ENCODE data around the gene USP54.

USP54 gene

DNA sequence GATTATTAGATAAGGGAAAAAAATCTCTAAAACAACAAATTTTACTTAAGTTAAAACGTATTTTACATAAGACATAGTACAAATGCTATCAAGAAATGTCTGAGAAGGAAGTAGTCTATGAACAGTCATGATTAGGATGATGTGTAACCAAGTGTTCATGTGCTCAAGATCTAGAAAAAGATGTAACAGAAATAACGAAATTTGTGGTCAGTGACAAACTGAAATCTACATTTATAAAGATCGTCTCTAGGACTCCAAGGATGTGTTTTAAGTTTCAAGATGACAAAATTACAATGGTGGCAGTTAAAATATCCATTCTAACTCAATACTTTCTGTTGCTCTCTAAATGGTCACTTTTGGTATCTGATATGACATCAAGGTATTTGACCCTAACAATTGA, 112.5 kb downstream of the USP54 start:
- no peaks in the 10 kb centered on the region for H3K9me2 ChIP-seq (replicated peaks; ENCODE audit: low read depth, low read length)
- H2AFZ ChIP-seq (ENCODE audit: low read length), result no peak overlapping the region
- peaks cover 11% of the 10 kb centered on the region for H3K4me1 ChIP-seq (ENCODE audit: insufficient read depth, low read length, poor library complexity, severe bottlenecking)
- no peaks in the 10 kb centered on the region for H3K79me2 ChIP-seq (ENCODE audit: insufficient read depth, low read length)
- no peaks in the 10 kb centered on the region for H3F3A ChIP-seq (ENCODE audit: low read depth)
- no peak overlapping the region for H3K4me2 ChIP-seq (ENCODE audit: low read depth, low read length, poor library complexity, severe bottlenecking)
- TF ChIP-seq, protein P1, sequence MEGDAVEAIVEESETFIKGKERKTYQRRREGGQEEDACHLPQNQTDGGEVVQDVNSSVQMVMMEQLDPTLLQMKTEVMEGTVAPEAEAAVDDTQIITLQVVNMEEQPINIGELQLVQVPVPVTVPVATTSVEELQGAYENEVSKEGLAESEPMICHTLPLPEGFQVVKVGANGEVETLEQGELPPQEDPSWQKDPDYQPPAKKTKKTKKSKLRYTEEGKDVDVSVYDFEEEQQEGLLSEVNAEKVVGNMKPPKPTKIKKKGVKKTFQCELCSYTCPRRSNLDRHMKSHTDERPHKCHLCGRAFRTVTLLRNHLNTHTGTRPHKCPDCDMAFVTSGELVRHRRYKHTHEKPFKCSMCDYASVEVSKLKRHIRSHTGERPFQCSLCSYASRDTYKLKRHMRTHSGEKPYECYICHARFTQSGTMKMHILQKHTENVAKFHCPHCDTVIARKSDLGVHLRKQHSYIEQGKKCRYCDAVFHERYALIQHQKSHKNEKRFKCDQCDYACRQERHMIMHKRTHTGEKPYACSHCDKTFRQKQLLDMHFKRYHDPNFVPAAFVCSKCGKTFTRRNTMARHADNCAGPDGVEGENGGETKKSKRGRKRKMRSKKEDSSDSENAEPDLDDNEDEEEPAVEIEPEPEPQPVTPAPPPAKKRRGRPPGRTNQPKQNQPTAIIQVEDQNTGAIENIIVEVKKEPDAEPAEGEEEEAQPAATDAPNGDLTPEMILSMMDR (conservative IDR thresholded peaks at IDR 0.05; ENCODE audit: low read length), result no peak
- no peak for TF ChIP-seq EZH2phosphoT487 (IDR thresholded peaks at IDR 0.05; ENCODE audit: borderline replicate concordance)
- no peaks in the 10 kb centered on the region for H3K9me3 ChIP-seq (ENCODE audit: insufficient read depth, low read depth, low read length)
- H4K20me1 ChIP-seq (ENCODE audit: insufficient read depth, low read length, poor library complexity, severe bottlenecking), result no peaks in the 10 kb centered on the region
- no peak overlapping the region for H3K9ac ChIP-seq (ENCODE audit: low read depth, low read length, poor library complexity, severe bottlenecking)
- no peaks in the 10 kb centered on the region for H3K27me3 ChIP-seq (ENCODE audit: insufficient read depth, low read length, poor library complexity, severe bottlenecking)
- H3K4me3 ChIP-seq (ENCODE audit: low read length, poor library complexity, severe bottlenecking), result no peak overlapping the region
- peaks cover 33% of the 10 kb centered on the region; the same call in 1 of the 2 replicates for H3K36me3 ChIP-seq (ENCODE audit: insufficient read depth, low read length)

DNA sequence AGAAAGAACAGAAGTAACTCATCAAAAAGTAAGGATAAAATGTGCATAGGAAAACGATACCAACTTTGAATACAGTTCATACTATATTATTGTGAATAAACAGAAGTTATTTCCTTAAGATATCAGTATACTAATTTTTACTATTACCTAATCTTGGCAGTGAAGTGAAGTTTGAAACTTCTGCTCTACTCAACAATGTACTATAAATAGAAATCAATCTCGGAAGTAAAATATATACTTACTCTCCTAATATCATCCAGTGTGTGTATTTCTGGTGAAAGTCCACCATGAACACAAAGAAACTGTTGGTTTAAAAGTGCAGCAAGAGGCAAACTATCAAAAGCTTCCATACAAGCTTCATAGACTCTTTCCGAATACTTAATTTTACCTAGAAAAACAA, 119.9 kb downstream of the USP54 start:
- no peaks in the 10 kb centered on the region for H3K9me3 ChIP-seq (ENCODE audit: insufficient read depth, low read depth, low read length)
- no peaks in the 10 kb centered on the region for H4K20me1 ChIP-seq (ENCODE audit: insufficient read depth, low read length, poor library complexity, severe bottlenecking)
- H3K36me3 ChIP-seq (ENCODE audit: insufficient read depth, low read length), result peaks cover 56% of the 10 kb centered on the region; the same call in 1 of the 2 replicates
- H2AFZ ChIP-seq (ENCODE audit: low read length), result no peak overlapping the region
- TF ChIP-seq, protein P1 (conservative IDR thresholded peaks at IDR 0.05; ENCODE audit: low read length), result no peak
- no peak for TF ChIP-seq EZH2phosphoT487 (IDR thresholded peaks at IDR 0.05; ENCODE audit: borderline replicate concordance)
- no peaks in the 10 kb centered on the region for H3K9me2 ChIP-seq (replicated peaks; ENCODE audit: low read depth, low read length)
- no peaks in the 10 kb centered on the region for H3F3A ChIP-seq (ENCODE audit: low read depth)
- H3K27me3 ChIP-seq (ENCODE audit: insufficient read depth, low read length, poor library complexity, severe bottlenecking), result no peaks in the 10 kb centered on the region
- no peak overlapping the region for H3K4me3 ChIP-seq (ENCODE audit: low read length, poor library complexity, severe bottlenecking)
- no peaks in the 10 kb centered on the region for H3K4me1 ChIP-seq (ENCODE audit: insufficient read depth, low read length, poor library complexity, severe bottlenecking)
- H3K79me2 ChIP-seq (ENCODE audit: insufficient read depth, low read length), result no peaks in the 10 kb centered on the region
- no peak overlapping the region for H3K9ac ChIP-seq (ENCODE audit: low read depth, low read length, poor library complexity, severe bottlenecking)
- H3K4me2 ChIP-seq (ENCODE audit: low read depth, low read length, poor library complexity, severe bottlenecking), result no peak overlapping the region

DNA sequence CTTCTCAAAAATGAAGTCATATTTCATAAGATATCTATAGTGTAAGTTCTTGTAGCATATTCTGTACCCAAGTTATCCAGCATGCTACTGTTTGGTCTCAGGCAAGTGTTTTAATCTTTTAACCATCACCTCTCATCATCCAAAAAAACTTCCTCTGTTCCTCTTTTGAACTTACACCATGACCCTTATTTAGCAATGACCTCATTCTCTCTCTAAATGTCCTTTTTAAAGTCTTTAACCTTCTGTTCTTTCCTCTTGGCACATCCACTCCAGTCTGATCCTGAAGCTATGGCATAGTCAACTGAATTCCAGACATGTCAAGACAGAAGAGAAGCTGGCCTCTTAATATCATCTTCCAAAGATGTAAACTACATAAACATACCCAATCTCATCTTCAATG, 121.6 kb downstream of the USP54 start:
- H3K9me2 ChIP-seq (replicated peaks; ENCODE audit: low read depth, low read length), result no peaks in the 10 kb centered on the region
- no peaks in the 10 kb centered on the region for H3K79me2 ChIP-seq (ENCODE audit: insufficient read depth, low read length)
- H3K27me3 ChIP-seq (ENCODE audit: insufficient read depth, low read length, poor library complexity, severe bottlenecking), result no peaks in the 10 kb centered on the region
- H4K20me1 ChIP-seq (ENCODE audit: insufficient read depth, low read length, poor library complexity, severe bottlenecking), result no peaks in the 10 kb centered on the region
- H3K4me1 ChIP-seq (ENCODE audit: insufficient read depth, low read length, poor library complexity, severe bottlenecking), result no peaks in the 10 kb centered on the region
- H3K36me3 ChIP-seq (ENCODE audit: insufficient read depth, low read length), result peaks cover 53% of the 10 kb centered on the region; the same call in 1 of the 2 replicates
- no peak overlapping the region for H3K4me3 ChIP-seq (ENCODE audit: low read length, poor library complexity, severe bottlenecking)
- H3K4me2 ChIP-seq (ENCODE audit: low read depth, low read length, poor library complexity, severe bottlenecking), result no peak overlapping the region
- no peak overlapping the region for H2AFZ ChIP-seq (ENCODE audit: low read length)
- H3K9ac ChIP-seq (ENCODE audit: low read depth, low read length, poor library complexity, severe bottlenecking), result no peak overlapping the region
- TF ChIP-seq, protein P1 (conservative IDR thresholded peaks at IDR 0.05; ENCODE audit: low read length), result no peak
- TF ChIP-seq EZH2phosphoT487 (IDR thresholded peaks at IDR 0.05; ENCODE audit: borderline replicate concordance), result no peak
- H3F3A ChIP-seq (ENCODE audit: low read depth), result no peaks in the 10 kb centered on the region
- no peaks in the 10 kb centered on the region for H3K9me3 ChIP-seq (ENCODE audit: insufficient read depth, low read depth, low read length)
